ENCODE results near the gene ADAMTS4.

ADAMTS4 gene

GRCh38 chr1:161222175-161223019, 23.5 kb upstream of the ADAMTS4 start:
- no peak for TF ChIP-seq CTCF (conservative IDR thresholded peaks at IDR 0.05; ENCODE audit: low read depth)
- ChIA-PET CTCF (no interaction called here), POLR2A (ENCODE audit: low non-redundant PET) (no interaction called here)
- H3K27ac ChIP-seq, result no peak overlapping the region
- DNase-seq (ENCODE audit: low spot score), result no peak

GRCh38 chr1:161220002-161220401, 21.1 kb upstream of the ADAMTS4 start:
- DNase-seq (ENCODE audit: low spot score), result no peak
- ChIA-PET CTCF (interaction anchor here (0.6 kb wide), 1 partner anchor 168 kb away, joined by 4 read pairs; no protein-coding TSS in a partner anchor), POLR2A (ENCODE audit: low non-redundant PET) (interaction anchor here (0.6 to 0.7 kb wide), 2 partner anchors 32 to 1955 kb away, joined by 3 to 4 read pairs; no protein-coding TSS in a partner anchor)
- no peak overlapping the region for H3K27ac ChIP-seq
- TF ChIP-seq CTCF (conservative IDR thresholded peaks at IDR 0.05; ENCODE audit: low read depth), result no peak

GRCh38 chr1:161219078-161219892, 20.4 kb upstream of the ADAMTS4 start:
- no peak overlapping the region for H3K27ac ChIP-seq
- CTCF ChIA-PET, result interaction anchor here (0.5 to 1.0 kb wide), 3 partner anchors 9 to 168 kb away, joined by 3 to 4 read pairs (median 3); no protein-coding TSS in a partner anchor
- TF ChIP-seq CTCF (conservative IDR thresholded peaks at IDR 0.05; ENCODE audit: low read depth), result no peak
- DNase-seq (ENCODE audit: low spot score), result no peak
- POLR2A ChIA-PET (ENCODE audit: low non-redundant PET), result interaction anchor here (0.6 to 0.7 kb wide), 2 partner anchors 33 to 1956 kb away, joined by 3 to 4 read pairs; no protein-coding TSS in a partner anchor

GRCh38 chr1:161218301-161219077, 19.6 kb upstream of the ADAMTS4 start:
- CTCF ChIA-PET, result interaction anchor here (0.5 to 1.1 kb wide), 3 partner anchors 8 to 73 kb away, joined by 3 read pairs; no protein-coding TSS in a partner anchor
- POLR2A ChIA-PET (ENCODE audit: low non-redundant PET), result no interaction called here
- TF ChIP-seq CTCF (conservative IDR thresholded peaks at IDR 0.05; ENCODE audit: low read depth), result no peak
- H3K27ac ChIP-seq, result no peak overlapping the region
- no peak for DNase-seq (ENCODE audit: low spot score)

GRCh38 chr1:161217831-161218230, 19.0 kb upstream of the ADAMTS4 start:
- TF ChIP-seq CTCF (conservative IDR thresholded peaks at IDR 0.05; ENCODE audit: low read depth), result no peak

More at GRCh38 chr1:161217831-161218230, 19.0 kb upstream of the ADAMTS4 start:
- no peak overlapping the region for H3K27ac ChIP-seq
- DNase-seq (ENCODE audit: low spot score), result no peak
- ChIA-PET CTCF (interaction anchor here (0.6 to 1.1 kb wide), 2 partner anchors 9 to 73 kb away, joined by 3 read pairs; no protein-coding TSS in a partner anchor), POLR2A (ENCODE audit: low non-redundant PET) (no interaction called here)
